ENCODE results near the gene SPTBN5. TPM values are rescaled to one million over a fixed set of nuclear protein-coding genes. Genes with fewer than 3 reads are reported as not detected.

Gene SPTBN5
- total and polyA plus RNA-seq, 10 of the 15 experiments (the other 5 are each of a cell fraction or from before 2014, with no cell fraction given), result under 0.01 to 0.18 (median 0.04) TPM; not detected in 4

GRCh38 chr15:41799488-41799805 lies 94.4 kb downstream of the SPTBN5 start:
- Histone ChIP-seq H3K4me3 (no peak overlapping the region), H3K27ac (ENCODE audit: control insufficient read depth, insufficient read depth) (0 out of 2 replicates have a peak overlapping the region, but pooled peaks have one; percentile 3), H3K4me1 (ENCODE audit: control insufficient read depth, insufficient read depth, low read length) (peaks cover 26% of the 10 kb centered on the region), H4K20me1 (ENCODE audit: control insufficient read depth, insufficient read depth) (no peaks in the 10 kb centered on the region), H3K9ac (ENCODE audit: control insufficient read depth, insufficient read depth, low read length) (0 out of 2 replicates have a peak overlapping the region, but pooled peaks have one; percentile 29), H2AFZ (ENCODE audit: control insufficient read depth, low read depth, low read length) (peak overlapping the region; percentile 30; the same call in 1 of the 2 replicates), H3K9me3 (replicated peaks; ENCODE audit: control insufficient read depth, insufficient read depth, low read length) (no peaks in the 10 kb centered on the region; the same call in 2 of the 3 replicates), H3K4me2 (ENCODE audit: control insufficient read depth, insufficient read depth) (peak overlapping the region; percentile 34; the same call in 1 of the 2 replicates), H3K36me3 (ENCODE audit: control insufficient read depth in 2 of 2, insufficient read depth in 2 of 2, low read length in 1 of 2) (peaks cover 0 to 4% of the 10 kb centered on the region in 2 experiments; a peak in 2 of 4 replicates), H3K79me2 (ENCODE audit: control insufficient read depth, insufficient read depth, low read length) (peaks cover 5% of the 10 kb centered on the region), H3K27me3 (replicated peaks in 1 of 2; ENCODE audit: control insufficient read depth in 2 of 2, insufficient read depth in 2 of 2, low read length in 1 of 2) (no peaks in the 10 kb centered on the region)
- peak; percentile 74 for FAIRE-seq
- peak; percentile 62; the same call in 1 of the 3 replicates for ATAC-seq
- no TSS peak for BruUV-seq (replicated peaks)
- TF ChIP-seq IKZF1 (conservative IDR thresholded peaks at IDR 0.05) (0 out of 2 replicates have a peak, but pooled peaks have one; percentile 22), NR2F1 (conservative IDR thresholded peaks at IDR 0.05) (0 out of 2 replicates have a peak, but pooled peaks have one; percentile 11), FOXK2 (IDR thresholded peaks at IDR 0.05) (no peak), TAF1 (IDR thresholded peaks at IDR 0.05; ENCODE audit: borderline replicate concordance, low read depth, low read length) (no peak), EP300 (IDR thresholded peaks at IDR 0.05; ENCODE audit: borderline replicate concordance in 1 of 2, control insufficient read depth in 1 of 2, low read depth in 2 of 2, low read length in 2 of 2) (no peak)
- ChIA-PET SMC1A (ENCODE audit: uncharacterized antibody, unreplicated experiment) (interaction anchor here (0.6 to 5.9 kb wide), 7 partner anchors 9 to 26 kb away, joined by 3 to 72 read pairs (median 6); partner anchors contain the start of gene MAPKBP1), RAD21 (ENCODE audit: unreplicated experiment) (interaction anchor here (0.9 to 2.7 kb wide), 6 partner anchors 11 to 26 kb away, joined by 3 to 41 read pairs (median 4); partner anchors contain the start of gene MAPKBP1), POLR2A (interaction anchor here (0.6 to 7.0 kb wide), 4 partner anchors 8 to 942 kb away, joined by 3 to 32 read pairs (median 5); partner anchors contain the start of gene MAPKBP1), CTCF (interaction anchor here (0.7 to 5.7 kb wide), 4 partner anchors 10 to 25 kb away, joined by 3 to 66 read pairs (median 4); partner anchors contain the start of gene MAPKBP1)
- in situ Hi-C loops (cut with MboI), result no loop called here
- intact Hi-C loops (cut with micrococcal nuclease; ENCODE audit: unreplicated experiment), result no loop called here
- DNase-seq (ENCODE audit: low read depth, low spot score), result peak; percentile 50
- 3% methylated on average over 5 of the region's 5 CpGs for WGBS (ENCODE audit: insufficient coverage, insufficient replicate concordance, low lambda C conversion rate, missing lambda C conversion rate)

All from GM12878 (cell line).